ENCODE data around the gene PKMYT1.
A peak's percentile ranks its signal among the peaks of the same experiment; 100 is the strongest.

The PKMYT1 gene

DNA sequence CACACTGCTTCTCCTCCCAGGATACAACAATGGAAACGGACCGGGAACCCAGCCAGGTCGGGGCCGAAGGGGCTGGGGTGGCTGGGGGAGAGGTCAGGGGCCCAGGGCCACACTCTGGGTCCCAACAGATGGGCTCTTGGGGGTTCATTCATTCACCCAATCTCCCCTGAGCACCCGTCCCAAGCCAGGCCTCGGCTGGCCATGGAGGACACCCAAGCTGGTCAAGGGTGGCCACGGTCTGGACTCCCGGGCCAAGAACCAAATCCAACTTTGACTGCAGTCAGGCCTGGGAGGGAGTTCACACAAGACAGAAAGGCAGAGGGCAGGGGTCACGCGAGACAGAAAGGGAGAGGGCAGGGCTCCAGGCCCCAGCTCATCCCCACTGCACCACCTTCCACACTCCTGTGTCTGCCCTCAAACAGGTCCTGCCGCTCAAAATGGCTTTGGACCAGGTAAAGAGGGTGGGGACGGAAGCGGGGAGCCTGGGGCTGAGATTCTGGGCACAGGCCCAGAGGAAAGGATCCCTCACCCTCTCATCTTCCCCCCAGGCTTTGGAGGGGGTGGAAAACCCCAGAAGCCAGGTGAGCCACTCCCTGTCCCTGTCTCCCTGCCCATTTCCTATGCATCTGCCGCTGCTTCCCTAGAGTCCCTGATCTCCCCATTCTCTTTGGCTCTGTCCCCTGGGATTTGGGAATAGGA lies 12.3 kb upstream of the PKMYT1 start:
- DNase-seq = no peak

DNA sequence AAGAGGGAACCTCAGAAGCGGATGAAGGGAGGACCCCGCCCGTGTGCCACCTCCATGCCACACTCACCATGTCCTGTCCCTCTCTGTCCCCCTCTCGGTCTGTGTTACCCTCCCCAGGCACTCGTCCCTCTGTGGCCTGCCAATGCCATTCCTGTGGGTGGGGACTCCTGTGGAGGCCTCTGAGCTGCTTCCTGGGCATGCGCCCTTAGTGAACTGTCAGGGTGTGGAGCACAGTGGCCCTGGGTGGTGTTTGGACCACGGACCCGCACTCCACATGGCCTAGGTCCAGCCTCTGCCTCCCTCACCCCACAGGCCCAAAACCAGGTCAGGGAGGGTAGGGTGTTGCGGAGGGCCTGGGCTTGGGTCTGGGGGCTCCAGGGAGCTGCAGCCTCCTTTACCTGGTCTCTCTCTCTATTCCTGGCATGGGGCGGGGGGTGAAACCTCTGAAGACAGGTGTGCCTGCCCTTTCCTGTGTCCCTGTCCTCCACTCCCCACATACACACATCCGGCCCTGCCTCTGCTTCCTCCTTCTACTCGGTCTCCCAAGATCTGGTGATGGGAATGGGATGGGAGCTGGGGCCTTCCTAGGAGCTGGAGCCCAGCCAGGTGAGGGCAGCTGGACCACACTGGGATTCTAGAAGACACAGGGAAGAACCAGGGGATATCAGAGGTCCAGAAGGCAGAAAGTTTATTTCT lies 11.5 kb upstream of the PKMYT1 start:
- no peak for DNase-seq

DNA sequence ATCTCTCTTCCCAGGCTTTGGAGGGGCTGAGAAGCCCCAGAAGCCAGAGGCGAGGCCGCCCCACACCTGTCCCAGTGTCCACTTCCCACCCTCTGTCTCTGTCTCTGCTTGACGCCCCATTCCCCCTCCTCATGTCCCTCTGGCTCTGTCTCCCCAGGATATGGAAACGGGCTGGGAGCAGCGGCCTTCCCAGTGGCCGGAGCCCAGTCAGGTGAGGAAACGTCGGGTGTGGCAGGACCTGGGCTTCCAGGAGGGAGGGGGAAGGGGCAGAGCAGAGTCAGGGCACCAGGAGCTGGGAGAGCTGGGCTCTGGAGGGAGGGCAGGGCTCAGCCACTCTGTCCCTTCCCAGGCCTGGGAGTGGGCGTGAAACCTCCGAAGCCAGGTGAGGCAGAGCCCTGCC lies 10.6 kb upstream of the PKMYT1 start:
- no peak for DNase-seq

DNA sequence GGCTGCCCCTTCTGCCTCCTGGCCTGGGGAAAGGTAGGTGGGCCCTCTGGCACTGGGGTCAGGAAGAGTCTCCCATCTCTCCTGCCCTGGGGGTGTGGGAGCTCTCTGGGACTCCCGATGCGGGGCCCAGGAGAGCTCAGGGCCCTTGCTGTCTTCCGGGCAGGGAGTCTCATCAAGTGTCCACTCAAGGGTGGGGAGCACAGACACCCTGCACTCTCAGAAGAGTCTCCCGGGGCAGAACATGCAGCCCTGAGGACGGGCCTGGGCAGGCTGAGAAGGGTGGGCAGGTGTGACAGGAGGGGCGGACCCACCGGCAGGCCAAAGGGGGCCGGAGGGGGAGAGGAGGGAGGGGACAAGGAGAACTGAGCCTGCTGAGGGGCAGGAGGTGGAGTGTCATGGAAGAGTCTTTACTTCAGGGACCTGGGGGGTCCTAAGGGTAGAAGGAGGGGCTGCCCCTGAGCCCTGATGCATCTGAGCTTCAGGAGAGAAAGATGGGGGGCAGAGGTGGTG lies 8.4 kb upstream of the PKMYT1 start:
- DNase-seq = no peak

DNA sequence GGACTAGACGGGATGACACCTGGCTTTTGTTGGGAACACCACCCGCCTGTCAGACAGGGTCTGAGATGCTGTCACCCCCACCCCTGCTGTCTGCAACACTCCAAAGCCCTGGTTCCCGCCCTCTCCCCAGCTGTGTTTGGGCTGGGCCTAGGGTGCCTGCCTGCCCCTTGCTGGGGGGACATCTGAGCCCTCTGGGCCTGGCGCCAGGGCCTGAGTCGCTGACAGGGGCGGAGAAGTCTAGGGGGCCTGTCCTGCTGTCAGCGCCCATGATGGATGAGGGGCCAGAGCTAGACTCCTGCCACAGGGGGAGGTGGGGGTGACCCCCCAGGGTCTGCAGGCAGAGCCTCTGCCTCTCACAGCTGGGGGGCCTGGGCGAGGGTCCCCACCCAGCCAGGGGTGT lies 7.6 kb upstream of the PKMYT1 start:
- DNase-seq = no peak

DNA sequence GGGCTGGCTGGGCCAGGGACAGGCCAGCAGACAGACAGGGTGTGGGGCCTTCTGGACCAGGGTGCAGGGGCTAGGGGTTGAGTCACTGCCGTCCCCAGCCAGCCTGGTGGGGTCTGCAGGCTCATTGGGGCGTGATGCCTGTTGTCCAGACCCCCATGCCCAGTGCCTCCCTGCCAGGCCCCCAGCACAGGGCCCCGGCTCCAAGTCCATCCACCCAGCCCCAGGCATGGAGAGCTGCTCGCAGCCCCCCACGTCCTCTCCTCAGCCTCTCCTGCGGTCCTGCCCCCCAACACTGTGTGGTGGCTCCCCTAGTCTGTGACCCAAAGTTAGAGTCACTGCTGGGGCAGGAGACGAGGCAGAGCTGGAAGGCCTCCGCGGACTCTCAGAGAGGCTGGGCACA lies 7.0 kb upstream of the PKMYT1 start:
- DNase-seq = no peak

DNA sequence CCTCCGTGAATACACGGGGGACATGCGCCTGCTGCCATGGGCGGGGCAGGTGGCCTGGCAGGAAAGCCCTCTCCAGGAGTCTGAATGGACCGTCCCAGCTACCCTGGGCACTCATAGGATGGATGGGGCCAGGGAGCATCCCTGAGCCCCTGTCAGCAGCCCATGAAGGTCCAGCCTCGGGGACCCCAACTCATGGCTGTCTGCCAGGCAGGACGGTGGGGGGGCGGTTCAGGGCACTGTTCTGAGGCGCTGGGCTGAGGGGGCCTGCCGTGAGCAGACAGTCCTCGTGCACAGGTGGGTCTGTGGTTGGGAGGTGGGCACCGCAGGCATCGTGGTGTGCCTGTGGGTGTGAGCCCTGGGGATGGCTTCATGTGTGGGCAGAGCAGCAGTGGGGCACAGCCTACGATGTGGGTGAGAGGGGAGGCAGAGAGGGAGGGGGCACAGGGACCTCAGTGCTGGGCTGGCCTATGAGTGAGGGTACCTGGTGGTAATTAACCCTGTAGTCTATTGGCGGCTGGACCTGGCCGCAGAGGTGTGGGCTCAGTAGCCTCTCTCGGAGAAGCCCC lies 6.5 kb upstream of the PKMYT1 start:
- DNase-seq = no peak

DNA sequence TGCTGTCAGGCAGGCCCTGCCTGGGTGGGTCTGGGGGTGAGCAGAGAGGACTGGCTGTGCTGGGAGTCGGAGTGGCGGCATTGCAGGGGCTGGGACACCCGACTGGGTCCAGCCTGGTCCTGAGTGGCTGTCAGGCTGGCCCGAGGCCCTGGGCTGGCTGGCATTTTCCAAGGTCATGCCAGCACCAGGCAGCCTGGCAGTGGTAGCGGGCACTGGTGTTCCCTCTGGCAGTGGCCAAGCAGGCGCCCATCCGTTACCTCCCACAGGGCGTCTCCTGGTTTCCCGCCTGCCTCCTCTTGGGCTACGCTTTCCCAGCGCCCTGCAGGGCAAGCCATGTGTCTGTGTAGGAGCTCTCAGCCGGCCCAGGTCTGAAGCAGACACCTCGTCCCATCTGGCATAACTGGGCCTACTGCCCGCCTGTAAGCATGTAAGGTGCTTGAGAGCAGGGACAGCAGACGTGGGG lies 5.7 kb upstream of the PKMYT1 start:
- no peak for DNase-seq

DNA sequence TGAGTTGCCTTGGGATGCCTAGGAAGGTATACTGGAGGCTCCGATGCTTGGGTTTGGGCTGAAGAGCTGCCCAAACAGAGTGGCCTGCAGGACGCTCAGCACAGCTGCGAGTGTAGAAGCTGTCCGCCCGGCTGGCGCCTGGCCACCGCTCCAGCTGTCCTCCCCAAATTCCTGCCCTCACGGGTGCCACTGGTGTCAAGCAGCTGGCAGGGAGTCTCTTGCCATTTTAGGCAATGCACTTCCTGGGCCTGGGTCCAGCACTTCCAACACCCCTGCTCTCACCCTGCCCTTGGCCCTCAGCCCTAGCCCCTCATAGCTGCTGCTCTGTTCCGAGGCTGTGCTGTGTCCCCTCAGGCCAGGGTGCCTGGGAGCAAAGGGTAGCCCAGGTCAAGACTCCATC lies 5.2 kb upstream of the PKMYT1 start:
- no peak for DNase-seq

DNA sequence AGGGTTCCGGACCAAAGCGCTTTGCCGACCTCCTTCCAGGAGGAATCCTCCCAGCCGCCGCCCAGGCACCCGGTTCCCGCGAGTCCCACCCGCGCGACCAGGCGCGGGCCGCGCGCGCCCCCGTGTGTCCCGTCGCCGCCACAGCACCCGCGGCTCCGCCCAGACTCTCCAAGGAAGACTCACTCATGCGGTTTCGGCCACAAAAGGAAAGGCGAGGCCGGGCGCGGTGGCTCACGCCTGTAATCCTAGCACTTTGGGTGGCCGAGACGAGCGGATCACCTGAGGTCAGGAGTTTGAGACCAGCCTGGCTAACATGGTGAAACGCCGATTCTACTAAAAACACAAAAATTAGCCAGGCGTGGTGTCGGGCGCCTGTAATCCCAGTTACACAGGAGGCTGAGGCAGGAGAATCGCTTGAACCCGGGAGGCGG lies 3.5 kb upstream of the PKMYT1 start:
- DNase-seq = peak; percentile 69

DNA sequence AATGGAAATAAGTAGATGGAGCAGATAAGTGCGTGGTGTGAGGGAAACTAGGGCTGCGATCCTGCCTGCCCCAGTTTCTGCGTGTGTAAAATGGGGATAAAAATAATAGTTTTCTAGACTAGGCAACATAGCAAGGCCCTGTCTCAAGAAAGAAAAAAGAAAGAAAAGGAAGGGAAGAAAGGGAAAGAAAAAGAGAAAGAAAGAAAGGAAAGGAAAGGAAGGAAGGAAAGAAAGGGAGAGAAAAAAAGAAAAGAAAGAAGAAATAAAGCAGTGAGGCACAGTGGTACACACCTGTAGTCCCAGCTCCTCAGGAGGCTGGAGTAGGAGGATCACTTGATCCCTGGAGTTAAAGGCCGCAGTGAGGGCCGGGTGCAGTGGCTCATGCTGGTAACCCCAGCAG lies 2.2 kb upstream of the PKMYT1 start:
- DNase-seq = no peak

DNA sequence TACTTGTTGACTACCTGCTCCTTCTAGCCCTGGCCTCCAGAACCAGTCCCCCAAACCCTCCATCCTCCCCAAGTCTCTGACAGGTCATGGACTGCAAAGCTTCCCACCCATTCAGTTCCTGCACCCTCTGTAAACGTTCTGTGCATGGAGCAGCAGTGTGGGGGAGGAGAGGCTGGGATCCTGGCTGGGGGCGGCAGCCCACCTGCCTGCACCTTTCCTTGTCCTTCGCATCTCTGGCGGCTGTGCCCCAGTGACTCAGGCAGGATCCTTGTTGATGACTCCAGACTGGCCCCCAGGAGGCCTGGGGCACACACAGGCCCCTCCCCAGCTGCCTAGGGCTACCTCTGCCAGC lies 1.6 kb upstream of the PKMYT1 start:
- DNase-seq = no peak

DNA sequence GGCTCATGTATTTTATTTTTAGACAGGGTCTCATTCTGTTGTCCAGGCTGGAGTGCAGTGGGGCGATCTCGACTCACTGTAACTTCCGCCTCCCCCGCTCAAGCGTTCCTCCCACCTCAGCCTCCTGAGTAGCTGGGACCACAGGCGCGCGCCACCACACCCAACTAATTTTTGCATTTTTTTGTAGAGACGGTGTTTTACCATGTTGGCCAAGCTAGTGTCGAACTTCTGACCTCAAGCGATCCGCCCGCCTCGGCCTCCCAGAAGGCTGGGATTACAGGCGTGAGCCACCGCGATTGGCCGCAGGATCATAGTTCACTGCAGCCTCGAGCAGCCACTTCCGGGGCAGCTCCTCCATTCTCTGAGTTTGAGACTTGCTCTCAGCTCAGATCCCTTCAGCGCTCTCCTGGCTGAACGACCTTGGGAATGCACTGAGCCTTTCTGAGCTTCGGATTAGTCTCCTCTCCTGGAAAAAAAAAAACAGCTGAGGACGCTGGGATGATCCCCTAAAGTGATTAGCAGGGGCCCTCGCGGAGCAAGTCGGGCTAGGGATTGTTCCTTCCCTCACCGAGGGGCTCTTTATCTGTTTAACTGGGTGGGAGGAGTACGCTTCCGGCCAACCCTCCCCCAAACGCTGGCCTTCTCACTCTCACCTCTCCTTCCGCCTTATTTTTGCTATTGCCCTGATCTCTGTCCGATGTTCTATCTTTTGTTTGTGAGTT lies 1.1 kb upstream of the PKMYT1 start:
- no peak for DNase-seq

DNA sequence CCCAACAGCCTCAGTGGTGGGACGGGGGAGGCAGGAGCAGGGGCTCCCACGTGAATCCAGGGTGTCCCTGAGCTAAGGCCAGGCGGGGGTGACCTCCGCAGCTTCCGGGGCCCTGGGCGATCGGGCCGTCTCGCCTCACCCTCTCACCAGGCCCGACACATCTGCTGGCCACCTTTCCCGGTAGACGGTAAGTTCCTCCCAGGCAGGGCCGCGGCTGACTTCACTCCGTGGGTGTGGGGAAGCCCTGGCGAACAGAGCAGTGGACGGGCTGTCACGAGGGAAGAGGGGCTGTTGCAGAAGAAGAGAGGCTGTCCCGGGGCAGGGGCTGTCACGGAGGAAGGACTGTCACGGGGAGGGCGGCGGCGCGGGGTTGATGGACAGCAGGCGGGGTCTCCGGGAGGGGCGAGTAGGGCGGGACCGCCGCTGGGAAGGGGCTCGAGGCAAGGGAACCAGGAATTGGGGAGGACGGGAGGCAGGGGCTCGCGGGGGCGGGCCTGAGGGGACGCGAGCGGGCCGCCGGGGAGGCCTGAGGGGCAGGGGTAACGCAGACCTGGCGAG lies 498 bp downstream of the PKMYT1 start:
- DNase-seq = no peak

DNA sequence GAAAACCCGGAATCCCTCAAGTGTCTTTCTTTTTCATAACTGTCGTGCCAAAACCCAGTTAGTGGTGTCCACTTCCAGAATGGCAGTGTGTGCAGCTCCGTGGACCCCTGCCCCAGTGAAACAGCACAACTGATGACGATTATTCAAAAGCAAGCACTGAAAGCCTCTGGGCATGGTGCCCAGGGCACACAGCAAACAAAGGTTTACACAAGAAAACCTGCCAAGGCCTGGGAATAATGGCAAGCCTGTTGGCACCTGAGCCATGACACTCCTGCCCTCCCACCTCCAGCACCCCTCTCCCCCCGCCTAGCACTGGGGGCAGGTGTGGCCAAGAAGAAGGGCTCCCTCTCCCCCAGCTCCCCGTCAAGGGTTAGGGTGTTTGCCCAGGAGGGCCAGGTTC lies 2.8 kb downstream of the PKMYT1 start:
- DNase-seq = no peak

DNA sequence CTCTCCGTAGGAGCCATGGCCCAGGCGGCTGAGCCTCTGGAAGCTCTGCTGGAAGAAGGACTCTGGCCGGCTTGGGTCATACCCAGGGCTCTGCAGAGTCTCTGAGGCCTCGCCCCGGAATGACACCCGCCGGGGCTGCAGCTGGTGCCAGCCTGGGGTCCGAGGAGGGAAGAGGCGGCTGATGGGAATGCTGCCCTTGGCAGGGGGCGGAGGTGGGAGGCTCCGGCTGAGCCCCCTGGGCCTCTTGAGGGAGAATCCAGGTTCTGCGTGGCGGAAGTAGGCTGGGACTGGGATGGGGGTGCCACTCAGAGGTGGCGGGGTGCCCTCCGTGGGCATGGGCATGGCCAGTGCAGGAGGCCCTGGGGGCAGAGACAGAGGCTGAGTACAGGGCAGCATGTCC lies 3.6 kb downstream of the PKMYT1 start:
- no peak for DNase-seq

DNA sequence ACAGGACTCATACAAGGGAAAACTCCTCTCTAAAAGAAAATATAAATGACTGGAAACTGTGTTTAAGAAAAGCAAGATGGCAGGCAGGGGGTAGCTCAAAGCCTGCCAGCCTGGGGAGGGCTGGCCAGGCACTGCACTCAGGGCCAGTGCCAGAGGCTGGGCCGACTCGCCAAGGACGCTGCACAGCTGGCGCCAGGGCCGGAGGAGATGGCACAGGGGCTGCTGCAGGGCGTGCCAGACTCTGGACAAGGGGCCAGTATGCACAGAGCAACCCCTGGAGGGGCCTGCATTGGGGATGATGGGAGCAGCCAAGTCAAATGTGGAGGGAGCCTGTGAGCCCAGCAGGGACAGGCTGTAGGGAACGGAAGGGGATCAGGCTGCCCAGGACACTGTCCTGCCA lies 4.0 kb downstream of the PKMYT1 start:
- DNase-seq = no peak

DNA sequence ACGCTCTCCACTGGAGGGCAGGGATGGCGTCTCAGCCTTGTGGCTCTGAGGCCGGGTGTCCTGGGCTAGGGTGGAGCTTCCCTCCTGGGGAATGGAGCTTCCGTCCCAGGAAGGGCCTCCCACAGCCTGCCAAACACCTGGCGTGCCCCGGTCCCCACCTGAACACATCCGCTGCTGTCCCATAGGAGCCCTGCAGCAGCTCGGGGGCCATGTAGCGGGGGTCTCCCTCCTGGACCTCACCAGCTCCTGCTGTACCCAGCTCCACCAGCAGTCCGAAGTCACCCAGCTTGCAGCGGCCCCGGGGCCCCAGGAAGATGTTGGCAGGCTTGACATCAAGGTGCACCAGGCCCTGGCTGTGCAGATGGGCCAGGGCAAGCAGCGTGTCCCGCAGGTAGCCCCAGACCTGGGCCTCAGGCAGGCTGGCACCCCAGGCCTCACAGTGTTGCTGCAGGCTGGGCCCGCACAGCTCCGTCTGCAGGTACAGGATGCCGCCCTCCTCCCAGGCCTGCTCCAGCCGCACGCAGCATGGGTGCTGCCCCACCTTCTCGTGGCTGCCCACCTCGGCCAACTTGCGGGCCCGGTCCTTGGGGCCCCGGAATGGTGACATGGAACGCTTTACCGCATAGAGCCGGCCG lies 5.0 kb downstream of the PKMYT1 start:
- DNase-seq = no peak

DNA sequence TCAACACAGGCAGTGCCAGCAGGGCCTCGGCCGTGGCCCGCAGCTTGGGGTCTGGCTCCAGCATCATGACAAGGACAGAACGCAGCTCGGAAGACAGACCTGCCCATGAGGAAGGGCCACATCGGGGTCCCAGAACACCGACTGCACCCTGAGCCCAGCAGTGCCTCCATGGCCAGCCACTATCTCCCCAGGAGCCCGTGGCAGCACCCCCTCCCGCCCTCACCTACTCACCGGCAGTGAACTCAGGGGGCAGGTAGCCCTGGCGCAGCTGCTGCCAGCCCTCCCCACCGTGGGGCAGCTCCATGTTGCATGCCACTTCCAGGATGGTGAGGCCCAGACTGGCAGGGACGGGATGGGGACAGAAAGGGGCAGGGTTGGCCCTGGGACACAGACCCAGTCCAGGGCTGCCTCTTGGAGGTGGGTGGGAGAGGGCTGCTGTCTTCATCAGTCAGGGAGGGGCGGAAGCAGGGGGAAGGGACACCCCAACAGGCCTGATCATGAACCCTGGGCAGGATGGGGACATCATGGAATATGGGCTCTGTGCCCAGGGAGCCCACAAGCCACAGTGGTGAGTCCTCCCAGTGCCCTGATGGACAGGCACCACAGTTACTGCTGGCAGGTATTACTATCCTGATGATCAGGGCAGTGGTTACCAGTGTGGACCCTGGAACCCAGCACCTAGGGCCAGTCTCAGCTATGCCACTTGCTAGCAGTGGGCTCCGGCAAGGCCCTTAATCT lies 5.8 kb downstream of the PKMYT1 start:
- DNase-seq = no peak

DNA sequence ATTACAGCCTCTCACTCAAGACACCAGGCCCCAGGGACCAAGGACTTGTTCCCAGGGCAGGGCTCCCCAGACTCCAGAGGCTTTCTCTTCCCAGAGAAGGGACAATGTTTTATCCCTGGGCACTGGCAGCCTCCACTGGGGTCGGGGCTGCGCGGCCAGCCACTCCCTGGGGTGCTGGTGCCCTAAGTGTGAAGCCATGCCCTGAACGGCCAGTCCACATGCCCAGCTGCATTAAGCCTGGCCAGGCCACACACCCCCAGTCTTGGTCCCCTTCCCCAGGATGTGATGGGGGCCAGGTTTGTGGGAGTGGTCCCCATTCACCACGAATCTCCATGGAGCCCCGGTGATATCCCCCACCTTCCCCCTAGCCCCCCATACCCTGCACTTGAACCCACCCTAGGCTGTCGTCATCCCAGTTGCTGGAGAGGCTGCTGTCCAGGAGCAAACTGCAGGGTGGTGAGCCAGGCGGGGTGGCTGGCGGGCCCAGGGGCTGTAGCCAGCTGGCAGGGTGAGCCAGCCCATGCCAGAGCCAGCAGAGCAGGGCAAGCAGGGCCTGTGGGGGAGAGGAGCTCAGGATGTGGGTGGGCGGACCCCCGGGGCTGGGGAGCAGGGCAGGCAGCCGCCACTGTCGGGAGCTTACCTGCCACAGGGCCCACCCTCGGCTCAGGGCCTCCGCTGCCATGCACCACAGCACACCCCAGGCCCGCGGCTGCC lies 6.5 kb downstream of the PKMYT1 start:
- no peak for DNase-seq

DNA sequence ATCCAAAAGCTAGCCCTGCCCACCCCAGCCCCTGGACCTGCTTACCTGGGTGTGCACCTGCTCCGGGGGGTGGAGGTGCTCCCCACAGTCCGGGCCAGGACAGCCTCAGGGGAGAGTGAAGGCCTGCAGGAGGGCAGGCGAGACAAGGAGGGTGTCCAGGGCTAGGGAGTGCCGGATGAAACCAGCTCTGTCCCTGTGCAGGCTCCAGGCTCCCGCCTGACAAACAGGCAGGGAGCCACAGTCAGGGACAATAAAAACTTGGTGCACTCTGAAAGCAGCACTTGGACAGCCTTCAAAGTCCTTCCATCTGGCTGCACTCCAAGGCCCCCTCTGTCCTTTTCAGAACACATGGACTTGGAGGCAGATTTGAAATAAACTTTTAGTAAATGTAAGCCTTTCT lies 7.2 kb downstream of the PKMYT1 start:
- DNase-seq = no peak
